ENCODE measurements around the gene KRT1.

KRT1 gene

GRCh38 chr12:52632656-52633055 lies 47.6 kb downstream of the KRT1 start:
- no peak for DNase-seq

- DNase-seq: no peak
Observed at GRCh38 chr12:52631676-52632459, 48.3 kb downstream of the KRT1 start.

- no peak for DNase-seq
Observed at GRCh38 chr12:52631264-52631663, 48.9 kb downstream of the KRT1 start.

GRCh38 chr12:52630599-52631200 lies 49.5 kb downstream of the KRT1 start:
- no peak for DNase-seq

- no peak for DNase-seq
Observed at GRCh38 chr12:52630008-52630500, 50.2 kb downstream of the KRT1 start.

- no peak for DNase-seq
Observed at GRCh38 chr12:52629281-52630007, 50.8 kb downstream of the KRT1 start.

GRCh38 chr12:52628841-52629240 lies 51.4 kb downstream of the KRT1 start:
- no peak for DNase-seq

- DNase-seq: no peak
Observed at GRCh38 chr12:52628111-52628507, 52.1 kb downstream of the KRT1 start.

GRCh38 chr12:52627395-52628110 lies 52.7 kb downstream of the KRT1 start:
- no peak for DNase-seq

All from hematopoietic multipotent progenitor cell treated with erythropoietin and hydrocortisone succinate and interleukin-3 and kit ligand, for 8 days (in vitro differentiated cells).